ENCODE data around the gene ZMYND10.
"Not testable (repeated sequence)": the region's sequence is repeated elsewhere in the genome, so short reads cannot be mapped to it uniquely, and the experiment has no call there.

ZMYND10 gene

GRCh38 chr3:50326182-50326541, 19.4 kb downstream of the ZMYND10 start:
- DNase-seq (ENCODE audit: low read depth in 1 of 2, low spot score in 1 of 2), result no peak

GRCh38 chr3:50325497-50326181, 19.9 kb downstream of the ZMYND10 start:
- no peak for DNase-seq (ENCODE audit: low read depth in 1 of 2, low spot score in 1 of 2)

GRCh38 chr3:50325113-50325480, 20.4 kb downstream of the ZMYND10 start:
- DNase-seq (ENCODE audit: low read depth in 1 of 2, low spot score in 1 of 2), result no peak

- DNase-seq (ENCODE audit: low read depth in 1 of 2, low spot score in 1 of 2), result peak in 1 of 2 donors; percentile 51
Observed at GRCh38 chr3:50324351-50325112, 21.0 kb downstream of the ZMYND10 start.

- no peak for DNase-seq (ENCODE audit: low read depth in 1 of 2, low spot score in 1 of 2)
Observed at GRCh38 chr3:50323614-50324199, 21.8 kb downstream of the ZMYND10 start.

- DNase-seq (ENCODE audit: low read depth in 1 of 2, low spot score in 1 of 2), result no peak
Observed at GRCh38 chr3:50323092-50323600, 22.4 kb downstream of the ZMYND10 start.

GRCh38 chr3:50322386-50323091, 23.0 kb downstream of the ZMYND10 start, which contains the start of gene HYAL2:
HYAL2 (minus strand) TSS chr3:50322745; CDS start chr3:50320489, 2,256 bp downstream.
- DNase-seq (ENCODE audit: low read depth in 1 of 2, low spot score in 1 of 2), result no peak

GRCh38 chr3:50322115-50322385, 23.5 kb downstream of the ZMYND10 start:
- no peak for DNase-seq (ENCODE audit: low read depth in 1 of 2, low spot score in 1 of 2)

- peak; percentile 71 to 72 for DNase-seq (ENCODE audit: low read depth in 1 of 2, low spot score in 1 of 2)
Observed at GRCh38 chr3:50321336-50322114, 24.0 kb downstream of the ZMYND10 start.

- DNase-seq (ENCODE audit: low read depth in 1 of 2, low spot score in 1 of 2), result peak in 1 of 2 donors; percentile 55
Observed at GRCh38 chr3:50320853-50321335, 24.6 kb downstream of the ZMYND10 start.

GRCh38 chr3:50319894-50320625, 25.5 kb downstream of the ZMYND10 start:
- DNase-seq (ENCODE audit: low read depth in 1 of 2, low spot score in 1 of 2), result no peak

- no peak for DNase-seq (ENCODE audit: low read depth in 1 of 2, low spot score in 1 of 2)
Observed at GRCh38 chr3:50319181-50319893, 26.2 kb downstream of the ZMYND10 start.

- DNase-seq (ENCODE audit: low read depth in 1 of 2, low spot score in 1 of 2), result no peak
Observed at GRCh38 chr3:50318615-50319014, 26.9 kb downstream of the ZMYND10 start.

- DNase-seq (ENCODE audit: low read depth in 1 of 2, low spot score in 1 of 2), result no peak
Observed at GRCh38 chr3:50318163-50318562, 27.4 kb downstream of the ZMYND10 start.

- no peak for DNase-seq (ENCODE audit: low read depth in 1 of 2, low spot score in 1 of 2)
Observed at GRCh38 chr3:50317300-50317699, 28.2 kb downstream of the ZMYND10 start.

GRCh38 chr3:50316657-50317242, 28.8 kb downstream of the ZMYND10 start:
- DNase-seq (ENCODE audit: low read depth in 1 of 2, low spot score in 1 of 2), result peak; percentile 36 to 49

- no peak for DNase-seq (ENCODE audit: low read depth in 1 of 2, low spot score in 1 of 2)
Observed at GRCh38 chr3:50314816-50315215, 30.7 kb downstream of the ZMYND10 start.

- no peak for DNase-seq (ENCODE audit: low read depth in 1 of 2, low spot score in 1 of 2)
Observed at GRCh38 chr3:50314342-50314741, 31.2 kb downstream of the ZMYND10 start.

- DNase-seq (ENCODE audit: low read depth in 1 of 2, low spot score in 1 of 2), result not testable (repeated sequence)
Observed at GRCh38 chr3:50312041-50312440, 33.5 kb downstream of the ZMYND10 start.
